ENCODE data around the gene DTL.

DNA sequence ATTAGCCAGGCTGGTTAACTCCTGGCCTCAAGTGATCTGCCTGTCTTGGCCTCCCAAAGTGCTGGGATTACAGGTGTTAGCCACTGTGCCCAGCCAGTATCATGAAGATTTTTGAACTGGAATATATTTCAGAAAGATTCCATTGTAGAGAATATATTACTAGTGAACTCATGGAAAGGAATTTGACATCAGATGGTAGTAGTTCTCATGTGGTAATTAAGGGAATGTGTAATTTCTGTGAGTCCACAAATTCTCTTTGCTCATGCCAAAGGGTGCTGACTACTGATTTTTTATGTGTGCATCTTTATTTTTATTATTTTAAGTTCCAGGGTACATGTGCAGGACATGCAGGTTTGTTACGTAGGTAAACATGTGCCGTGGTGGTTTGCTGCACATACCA is 10.4 kb downstream of the DTL start:
- TF ChIP-seq POLR2A (IDR thresholded peaks at IDR 0.05; ENCODE audit: low read length) (no peak), GATA1 (IDR thresholded peaks at IDR 0.05; ENCODE audit: low read depth, low read length) (no peak)
